Measurements from ENCODE around the gene SIGLEC6.

Gene SIGLEC6

GRCh38 chr19:51531349-51532315 lies at the start of gene SIGLEC6:
Gene SIGLEC6, minus strand, starts transcription at chr19:51531670. Its CDS starts 22 bp downstream, at chr19:51531648.
- no peak for DNase-seq (ENCODE audit: low spot score)

DNA sequence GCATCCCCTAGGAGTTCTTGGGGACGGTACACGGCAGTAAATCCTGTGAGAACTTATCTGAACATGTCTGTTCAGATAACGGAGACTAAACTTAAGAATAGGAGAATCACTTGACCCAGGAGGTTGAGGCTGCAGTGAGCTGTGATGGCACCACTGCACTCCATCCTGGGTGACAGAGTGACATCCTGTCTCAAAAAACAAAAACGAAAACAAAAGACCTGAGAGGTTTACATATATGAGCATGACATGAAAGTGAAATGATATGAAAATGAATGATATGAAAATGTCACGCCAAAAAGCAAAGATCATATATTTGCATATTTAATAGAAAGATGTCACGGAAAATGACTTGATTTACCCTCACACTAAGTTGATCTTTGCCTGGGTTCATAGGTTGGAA lies 45.4 kb upstream of the SIGLEC6 start:
- no peak for DNase-seq (ENCODE audit: low spot score)

DNA sequence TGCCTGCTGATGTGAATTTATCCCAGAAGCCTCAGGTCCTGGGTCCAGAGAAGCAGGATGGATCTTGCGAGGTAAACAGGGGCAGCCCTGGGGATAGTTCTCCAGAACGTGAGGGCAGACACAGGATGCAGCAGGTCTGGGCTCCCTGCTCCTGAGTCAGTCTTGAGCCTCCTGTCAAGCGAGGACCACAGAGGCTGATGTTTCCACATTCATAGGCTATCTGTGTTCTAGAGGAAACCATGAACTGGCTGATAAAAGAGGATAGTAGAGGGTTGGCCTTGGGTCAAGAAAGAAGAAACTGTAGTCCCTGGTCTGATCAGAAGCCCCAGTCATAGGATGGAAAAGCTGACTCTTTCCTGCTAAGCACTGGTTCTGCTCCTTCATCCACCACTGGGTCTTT lies 41.9 kb upstream of the SIGLEC6 start:
- no peak for DNase-seq (ENCODE audit: low spot score)

- DNase-seq (ENCODE audit: low spot score), result no peak
Measured at GRCh38 chr19:51572908-51573307, 41.4 kb upstream of the SIGLEC6 start.

DNA sequence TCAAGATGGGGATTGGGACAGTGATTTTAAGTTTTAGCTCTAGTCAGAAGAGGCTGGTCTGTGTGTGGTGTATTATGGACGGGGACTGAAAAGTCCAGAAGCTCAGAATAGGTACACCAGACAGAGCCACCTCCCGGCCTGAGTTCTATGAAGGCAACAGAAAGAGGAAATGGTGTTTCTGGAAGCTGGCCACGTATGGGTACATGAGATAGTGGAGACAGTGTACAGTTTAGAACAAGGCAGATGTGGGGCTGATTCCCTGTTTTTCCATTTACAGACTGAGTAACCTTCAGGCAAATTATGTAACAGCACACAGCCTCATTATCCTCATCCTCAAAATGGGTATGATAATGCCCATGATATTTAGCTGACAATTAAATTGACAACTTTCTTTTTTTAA lies 40.9 kb upstream of the SIGLEC6 start:
- DNase-seq (ENCODE audit: low spot score), result no peak

DNA sequence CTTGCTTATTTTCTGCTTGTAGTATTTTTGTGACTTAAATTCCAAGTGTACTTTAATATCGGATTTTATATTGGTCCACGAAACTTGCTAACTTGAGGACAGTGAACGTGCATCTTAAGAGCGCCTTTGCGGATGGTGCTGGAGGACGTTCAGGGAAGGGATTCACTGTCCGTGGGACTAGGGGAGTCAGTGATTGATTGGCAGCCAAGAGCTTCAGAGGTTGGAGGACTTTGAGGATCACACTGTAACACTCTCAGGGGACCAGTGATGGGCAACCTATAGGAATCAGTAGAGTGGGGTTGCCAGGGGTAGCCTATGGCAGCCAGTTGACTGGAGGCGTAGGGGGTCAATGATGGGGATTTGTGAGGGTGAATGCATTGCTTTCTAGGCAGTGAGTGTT lies 40.1 kb upstream of the SIGLEC6 start:
- no peak for DNase-seq (ENCODE audit: low spot score)

- peak; percentile 28 for DNase-seq (ENCODE audit: low spot score)
Measured at GRCh38 chr19:51570962-51571575, 39.6 kb upstream of the SIGLEC6 start, which contains the start of gene ZNF175. Gene ZNF175, plus strand, starts transcription at chr19:51571283. Its CDS starts 2,047 bp downstream, at chr19:51573330.

GRCh38 chr19:51568456-51568855 lies 37.0 kb upstream of the SIGLEC6 start:
- no peak for DNase-seq (ENCODE audit: low spot score)

GRCh38 chr19:51567583-51567982 lies 36.1 kb upstream of the SIGLEC6 start:
- no peak for DNase-seq (ENCODE audit: low spot score)

GRCh38 chr19:51566489-51567100 lies 35.1 kb upstream of the SIGLEC6 start:
- no peak for DNase-seq (ENCODE audit: low spot score)

DNA sequence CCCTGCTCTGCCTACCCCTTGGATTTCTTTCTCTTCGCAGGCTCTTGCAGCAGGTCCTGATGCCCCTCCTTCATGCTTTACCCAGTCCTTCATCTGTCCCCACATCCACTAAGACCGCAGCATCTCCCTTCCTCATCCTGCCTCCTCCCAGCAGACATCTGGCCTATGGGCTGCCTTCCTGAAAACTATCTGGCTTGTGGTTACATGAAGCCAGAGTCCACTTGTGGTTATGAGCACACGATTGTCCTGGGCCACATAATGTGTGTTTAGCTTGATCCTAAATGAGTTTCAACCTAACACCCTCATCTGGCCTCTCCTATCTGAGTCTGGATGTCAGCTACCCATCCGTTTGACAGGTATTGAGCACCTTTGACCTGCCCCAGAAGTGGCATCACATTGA lies 34.1 kb upstream of the SIGLEC6 start:
- no peak for DNase-seq (ENCODE audit: low spot score)

DNA sequence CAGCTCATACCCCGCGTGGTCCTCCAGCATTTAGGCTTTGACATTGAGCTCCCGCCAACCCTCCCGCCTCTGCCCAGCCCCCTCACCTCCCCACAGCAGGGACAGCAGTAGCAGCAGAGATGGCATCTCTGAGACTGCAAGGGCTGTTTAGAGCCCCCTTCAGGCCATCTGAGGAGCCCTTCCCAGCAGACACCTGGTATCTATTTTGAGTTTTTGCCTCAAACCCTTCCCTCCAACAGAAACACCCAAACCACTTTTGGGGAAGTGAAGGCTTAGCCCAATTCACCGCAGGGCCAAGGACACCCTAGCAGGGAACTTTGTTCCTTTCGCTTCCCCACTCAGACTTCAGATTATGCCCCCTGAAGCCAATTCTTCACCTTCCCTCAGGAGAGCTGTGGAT lies 33.3 kb upstream of the SIGLEC6 start:
- no peak for DNase-seq (ENCODE audit: low spot score)

DNA sequence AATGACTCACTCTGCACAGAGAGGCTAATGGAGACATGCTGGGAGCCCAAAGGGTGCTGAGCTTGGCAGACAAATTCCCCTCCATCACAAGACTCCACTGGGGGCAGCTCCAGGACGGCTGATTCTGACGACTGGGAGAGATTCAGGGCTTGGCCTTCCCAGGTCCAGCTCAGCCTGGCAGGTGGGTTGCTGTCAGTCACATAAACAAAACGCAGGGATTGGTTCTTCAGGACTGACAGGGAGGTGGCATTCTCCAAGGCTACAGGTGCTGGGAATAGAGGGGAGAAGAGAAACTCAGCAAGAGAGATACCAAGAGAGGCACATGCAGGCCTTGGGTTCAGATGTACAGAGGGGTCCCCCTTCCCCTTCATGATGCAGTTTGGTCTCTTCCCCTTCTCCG lies 28.9 kb upstream of the SIGLEC6 start:
- no peak for DNase-seq (ENCODE audit: low spot score)

- DNase-seq (ENCODE audit: low spot score), result no peak
Measured at GRCh38 chr19:51559240-51559639, 27.8 kb upstream of the SIGLEC6 start.

DNA sequence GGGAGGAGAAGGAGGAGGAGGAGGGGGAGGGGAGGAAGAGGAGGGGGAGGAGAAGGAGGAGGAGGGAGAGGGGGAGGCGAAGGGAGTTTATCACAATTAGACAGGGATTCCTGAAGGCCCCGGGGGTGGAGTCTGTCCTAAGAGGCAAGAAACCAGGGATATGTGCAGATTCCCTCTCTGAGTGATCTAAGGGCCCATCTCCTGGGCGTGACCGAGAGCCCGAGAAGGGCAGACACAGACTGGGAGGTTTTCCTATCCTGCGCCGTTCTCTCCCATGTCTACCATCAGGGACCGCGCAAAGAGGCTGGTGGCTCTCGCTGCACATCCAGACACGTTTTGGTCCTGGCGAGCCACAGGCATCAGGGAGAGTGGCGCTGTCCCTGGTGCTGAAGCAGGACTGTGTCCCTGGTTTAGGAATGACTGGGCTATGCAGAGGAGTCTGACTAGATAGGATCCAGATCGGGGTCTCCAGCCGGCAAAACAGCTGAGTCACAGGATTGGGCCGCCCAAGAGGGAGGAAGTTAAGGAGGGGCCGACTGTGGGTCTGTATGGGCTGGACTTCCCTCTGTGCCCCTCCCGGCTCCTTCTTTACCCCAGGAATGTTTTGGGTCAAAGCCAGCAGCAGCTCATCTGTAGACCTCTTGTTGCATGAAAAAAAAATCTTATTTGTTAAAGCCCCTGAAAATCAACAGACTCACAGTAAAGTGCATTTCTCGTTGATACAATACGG lies 21.7 kb upstream of the SIGLEC6 start:
- peak; percentile 43 for DNase-seq (ENCODE audit: low spot score)

DNA sequence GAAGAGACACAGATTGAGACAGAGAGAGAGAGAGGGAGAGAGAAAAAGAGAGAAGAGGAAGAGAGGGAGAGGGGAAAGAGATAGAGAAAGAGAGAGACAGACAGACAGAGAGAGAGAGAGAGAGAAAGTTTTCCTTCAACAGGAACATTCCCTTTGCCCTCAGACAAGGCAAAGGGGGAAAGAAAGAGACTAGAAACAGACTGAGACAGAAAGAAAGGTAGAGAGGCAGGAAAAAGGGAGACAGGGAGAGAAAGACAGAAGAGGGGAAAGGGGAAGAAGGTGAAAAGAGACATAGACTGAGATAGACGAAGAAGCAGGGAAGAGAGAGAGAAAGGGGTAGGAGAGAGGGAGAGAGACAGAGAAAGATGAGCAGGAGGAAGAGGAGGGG lies 21.1 kb upstream of the SIGLEC6 start:
- no peak for DNase-seq (ENCODE audit: low spot score)

DNA sequence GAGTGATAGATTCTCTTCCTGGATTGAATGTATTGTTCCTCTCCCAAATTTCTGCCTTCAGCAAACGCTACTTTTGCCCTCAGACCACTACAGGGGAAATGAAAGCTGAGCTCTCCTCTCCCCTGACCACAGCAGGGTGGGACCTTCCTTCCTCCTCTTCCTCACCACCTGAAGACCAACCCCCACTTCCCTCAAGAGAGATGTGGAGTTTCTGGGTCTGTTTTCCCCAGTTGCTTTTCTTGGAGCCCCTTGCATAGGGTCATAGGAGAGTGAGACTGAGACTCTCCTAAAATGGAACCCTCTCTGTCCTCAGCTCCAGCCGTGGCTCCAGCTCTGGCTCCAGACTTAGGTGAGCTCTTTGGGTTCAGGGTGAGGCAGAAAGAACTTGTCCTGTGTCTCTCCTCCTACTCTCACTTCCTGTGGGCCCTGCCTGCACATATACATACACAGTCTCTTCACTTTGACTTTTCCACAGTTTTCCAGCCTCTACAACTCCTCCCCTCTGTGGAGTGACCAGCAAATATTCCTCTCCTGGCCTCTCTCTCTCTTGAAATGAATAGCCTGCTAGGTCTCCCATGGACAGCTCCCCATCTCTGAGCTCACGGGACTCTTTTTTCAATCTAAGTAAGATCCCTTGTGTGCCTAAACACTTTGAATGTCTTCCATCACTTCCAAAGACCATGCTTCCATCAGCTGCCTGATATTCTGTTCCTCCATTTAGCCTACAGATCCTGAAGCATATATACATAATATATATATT lies 20.4 kb upstream of the SIGLEC6 start:
- DNase-seq (ENCODE audit: low spot score), result no peak

DNA sequence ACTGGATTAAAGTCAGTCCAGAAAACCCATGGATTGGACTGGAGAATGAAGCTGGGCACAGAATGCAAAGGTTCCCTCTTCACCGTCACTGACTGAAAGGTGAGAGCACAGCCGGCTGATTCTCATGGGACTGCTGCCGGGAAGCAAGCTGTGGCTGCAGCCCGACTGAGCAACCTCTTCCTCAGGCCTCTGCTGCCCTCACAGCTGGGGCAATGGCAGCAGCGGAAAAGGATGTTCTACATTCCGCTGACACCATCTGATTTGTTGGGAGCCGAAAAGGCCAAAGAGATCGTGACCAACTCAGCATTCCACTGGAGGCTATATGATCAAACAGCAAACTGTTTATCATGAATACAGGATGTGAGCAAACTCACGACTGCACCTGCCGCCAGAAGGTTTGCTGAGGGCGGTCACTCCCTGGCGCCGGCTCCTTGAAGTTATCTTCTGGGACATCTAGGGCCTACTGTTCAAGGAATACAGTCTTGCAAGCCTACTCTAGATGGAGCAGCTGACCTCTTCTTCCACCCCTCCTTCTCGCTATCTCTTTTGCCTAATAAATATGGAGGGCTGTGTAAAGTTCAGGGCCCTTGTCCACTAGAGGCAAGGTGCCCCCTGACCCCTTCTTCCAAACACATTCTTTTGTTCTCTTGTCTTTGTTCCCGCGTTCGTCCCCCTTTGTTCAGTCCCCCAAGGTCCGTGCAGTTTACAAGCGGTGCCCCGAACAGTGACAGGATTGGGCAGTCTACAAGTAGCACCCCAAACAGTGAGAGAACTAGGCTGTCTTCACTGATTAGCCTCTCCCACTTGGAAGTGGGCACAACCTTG lies 19.6 kb upstream of the SIGLEC6 start:
- no peak for DNase-seq (ENCODE audit: low spot score)

- DNase-seq (ENCODE audit: low spot score), result no peak
Measured at GRCh38 chr19:51549533-51550324, 18.3 kb upstream of the SIGLEC6 start.

DNA sequence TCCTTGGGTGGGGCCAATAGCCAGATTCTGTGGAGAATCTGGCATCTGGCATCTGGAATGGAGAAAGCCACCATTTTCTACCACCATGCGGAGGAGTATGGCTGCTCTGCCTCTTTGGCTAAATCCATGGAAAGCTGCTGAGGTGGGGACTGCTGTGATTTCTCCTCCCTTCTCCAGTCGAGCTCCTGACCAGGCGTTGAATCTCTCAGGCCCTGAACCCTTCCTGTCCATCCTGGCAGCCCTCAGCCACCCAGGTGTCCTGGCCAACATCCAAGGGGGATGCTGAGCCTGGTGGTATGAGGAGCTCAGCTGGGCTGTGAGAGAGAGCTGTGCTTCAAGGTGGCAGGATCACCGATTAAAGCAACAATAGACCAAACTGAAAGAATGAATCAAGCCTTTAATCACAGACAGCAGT lies 17.4 kb upstream of the SIGLEC6 start:
- no peak for DNase-seq (ENCODE audit: low spot score)

Data from HuH-7.5 (cell line).